MM.1S (cell line): ENCODE measurements around the gene DDX23.

Experiments
- DNase-seq: peaks from one replicate; pipeline ENCODE4 v3.0.0-alpha.2; 2015
- H2AFZ ChIP-seq: fragments of 300-600 bp; sonication (generic); 2 replicates; pipeline ENCODE4 v1.6.0; 2016; ENCODE audit warnings: antibody characterized with exemption, low read length
- H3F3A ChIP-seq: fragments of 300-600 bp; sonication (generic); 2 replicates; pipeline ENCODE4 v1.6.1; 2016; ENCODE audit warnings: mild to moderate bottlenecking, antibody characterized with exemption, low read length, moderate library complexity, mixed read lengths; ENCODE audit not compliant: insufficient read depth
- H3K27ac ChIP-seq: fragments of 300-600 bp; sonication (generic); 2 replicates; pipeline ENCODE4 v1.5.1; 2016; ENCODE audit warnings: mild to moderate bottlenecking, low read length
- H3K27me3 ChIP-seq: fragments of 300-600 bp; sonication (generic); replicated peaks from 2 replicates; pipeline ENCODE4 v1.6.0; 2016; ENCODE audit warnings: low read length; ENCODE audit not compliant: insufficient read depth
- H3K36me3 ChIP-seq: fragments of 300-600 bp; sonication (generic); replicated peaks from 2 replicates; pipeline ENCODE4 v1.6.1; 2016; ENCODE audit warnings: mild to moderate bottlenecking, low read length, mixed read lengths; ENCODE audit not compliant: insufficient read depth
- H3K4me1 ChIP-seq: fragments of 300-600 bp; sonication (generic); 2 replicates; pipeline ENCODE4 v1.6.1; 2016; ENCODE audit warnings: low read length, mixed read lengths
- H3K4me2 ChIP-seq: fragments of 300-600 bp; sonication (generic); 2 replicates; pipeline ENCODE4 v1.6.0; 2016; ENCODE audit warnings: low read depth, low read length
- H3K4me3 ChIP-seq: fragments of 300-600 bp; sonication (generic); 2 replicates; pipeline ENCODE4 v1.5.1; 2016; ENCODE audit warnings: low read length, mixed read lengths
- H3K79me2 ChIP-seq: fragments of 300-600 bp; sonication (generic); 2 replicates; pipeline ENCODE4 v1.6.1; 2016; ENCODE audit warnings: mixed run types, low read length, mixed read lengths
- H3K9ac ChIP-seq: fragments of 300-600 bp; sonication (generic); 2 replicates; pipeline ENCODE4 v1.6.1; 2016; ENCODE audit warnings: low read length, mixed read lengths
- H3K9me2 ChIP-seq: fragments of 300-600 bp; sonication (generic); replicated peaks from 2 replicates; pipeline ENCODE4 v1.6.1; 2016; ENCODE audit warnings: mild to moderate bottlenecking, low read length, mixed read lengths; ENCODE audit not compliant: insufficient read depth
- H3K9me3 ChIP-seq: fragments of 300-600 bp; sonication (generic); replicated peaks from 2 replicates; pipeline ENCODE4 v1.6.1; 2016; ENCODE audit warnings: mild to moderate bottlenecking, low read length, mixed read lengths; ENCODE audit not compliant: insufficient read depth
- H4K20me1 ChIP-seq: fragments of 300-600 bp; sonication (generic); 2 replicates; pipeline ENCODE4 v1.6.1; 2016; ENCODE audit warnings: mild to moderate bottlenecking, low read length, moderate library complexity, mixed read lengths; ENCODE audit not compliant: insufficient read depth
- CTCF ChIP-seq: fragments of 300-600 bp; sonication (generic); IDR thresholded peaks from 2 replicates; pipeline ENCODE4 v1.5.1; 2016; ENCODE audit warnings: antibody characterized with exemption, low read length, mixed read lengths
- EZH2 ChIP-seq: fragments of 300-600 bp; sonication (generic); optimal IDR thresholded peaks from 2 replicates; pipeline ENCODE3; 2017; ENCODE audit warnings: low read depth, mild to moderate bottlenecking, antibody characterized with exemption, low read length, mixed read lengths
- EZH2phosphoT487 ChIP-seq: fragments of 300-600 bp; sonication (generic); IDR thresholded peaks from 2 replicates; pipeline ENCODE4 v1.6.1; 2018; ENCODE audit warnings: antibody characterized with exemption, low read length

The DDX23 gene

GRCh38 chr12:48816143-48816854, 35.7 kb downstream of the DDX23 start:
- no peaks in the 10 kb centered on the region for H3K79me2 ChIP-seq
- DNase-seq: no peak
- H3F3A ChIP-seq: peaks cover 5% of the 10 kb centered on the region; the same call in 1 of the 2 replicates
- H3K9me3 ChIP-seq: no peaks in the 10 kb centered on the region
- peaks cover 14% of the 10 kb centered on the region for H3K27me3 ChIP-seq
- TF ChIP-seq EZH2phosphoT487: no peak
- no peak for TF ChIP-seq CTCF
- no peak for TF ChIP-seq EZH2
- H3K4me3 ChIP-seq: no peak overlapping the region
- peak overlapping the region; percentile 100 for H3K4me2 ChIP-seq
- H3K27ac ChIP-seq: no peak overlapping the region
- no peaks in the 10 kb centered on the region for H3K36me3 ChIP-seq
- no peak overlapping the region for H3K9ac ChIP-seq
- peaks cover 17% of the 10 kb centered on the region; the same call in 1 of the 2 replicates for H3K4me1 ChIP-seq
- H2AFZ ChIP-seq: no peak overlapping the region
- no peaks in the 10 kb centered on the region for H3K9me2 ChIP-seq
- H4K20me1 ChIP-seq: no peaks in the 10 kb centered on the region

- no peaks in the 10 kb centered on the region for H3K9me3 ChIP-seq
- peak overlapping the region; percentile 100 for H3K4me2 ChIP-seq
- H3K4me1 ChIP-seq: peaks cover 17% of the 10 kb centered on the region; the same call in 1 of the 2 replicates
- H3K9ac ChIP-seq: peak overlapping the region; percentile 70
- no peaks in the 10 kb centered on the region for H4K20me1 ChIP-seq
- peaks cover 14% of the 10 kb centered on the region for H3K27me3 ChIP-seq
- DNase-seq: peak; percentile 17
- TF ChIP-seq EZH2 (no peak), CTCF (no peak), EZH2phosphoT487 (no peak)
- peak overlapping the region; percentile 78 for H3K4me3 ChIP-seq
- no peaks in the 10 kb centered on the region for H3K79me2 ChIP-seq
- H3K27ac ChIP-seq: peak overlapping the region; percentile 29; the same call in 1 of the 2 replicates
- H3F3A ChIP-seq: peaks cover 5% of the 10 kb centered on the region; the same call in 1 of the 2 replicates
- H3K36me3 ChIP-seq: no peaks in the 10 kb centered on the region
- no peaks in the 10 kb centered on the region for H3K9me2 ChIP-seq
- H2AFZ ChIP-seq: peak overlapping the region; percentile 100
These were observed 36.5 kb downstream of the DDX23 start for GRCh38 chr12:48815126-48816110.

- peak overlapping the region; percentile 100 for H3K4me2 ChIP-seq
- peaks cover 5% of the 10 kb centered on the region; the same call in 1 of the 2 replicates for H3F3A ChIP-seq
- peaks cover 14% of the 10 kb centered on the region for H3K27me3 ChIP-seq
- no peaks in the 10 kb centered on the region for H3K9me3 ChIP-seq
- H3K4me1 ChIP-seq: peaks cover 17% of the 10 kb centered on the region; the same call in 1 of the 2 replicates
- peak; percentile 87 for DNase-seq
- no peaks in the 10 kb centered on the region for H3K9me2 ChIP-seq
- H4K20me1 ChIP-seq: no peaks in the 10 kb centered on the region
- H3K9ac ChIP-seq: peak overlapping the region; percentile 70
- peak overlapping the region; percentile 78 for H3K4me3 ChIP-seq
- TF ChIP-seq CTCF (peak; percentile 99), EZH2phosphoT487 (no peak)
- peak overlapping the region; percentile 29; the same call in 1 of the 2 replicates for H3K27ac ChIP-seq
- H3K79me2 ChIP-seq: no peaks in the 10 kb centered on the region
- peak overlapping the region; percentile 100 for H2AFZ ChIP-seq
- H3K36me3 ChIP-seq: no peaks in the 10 kb centered on the region
These were observed 37.5 kb downstream of the DDX23 start for GRCh38 chr12:48814262-48815125.
